Gastrocnemius medialis (tissue), 4 donors: ENCODE data around the gene HGS. TPM values are rescaled to one million over a fixed set of nuclear protein-coding genes. Genes with fewer than 3 reads are reported as not detected.

Experiments used
- ATAC-seq, 2 donors: fragments of 150-250 bp; one replicate each; pipeline ENCODE4 v1.9.1; 2016
- DNase-seq, 2 donors: peaks; one replicate each; pipeline ENCODE4 v3.0.0-alpha.2; 2019
- H3K27ac ChIP-seq, 4 donors: fragments of 200-600 bp; sonication (generic); 1 replicate in 1 of 4; 2 replicates in 3 of 4; pipeline ENCODE4 v1.5.1; 2016 to 2018; ENCODE audit warnings: mild to moderate bottlenecking in 2 of 4, moderate library complexity in 1 of 4
- H3K27me3 ChIP-seq, 3 donors: fragments of 200-600 bp; sonication (generic) in 2 of 3; 1 replicate in 1 of 3; 2 replicates in 2 of 3; pipeline versions ENCODE4 v1.5.1 to v1.6.0; 2016 to 2019; ENCODE audit warnings: mild to moderate bottlenecking in 1 of 3, moderate library complexity in 1 of 3
- H3K36me3 ChIP-seq, 2 donors: fragments of 200-600 bp; sonication (generic) in 1 of 2; one replicate each; pipeline ENCODE4 v1.5.1; 2017 to 2018
- H3K4me1 ChIP-seq, 2 donors: fragments of 200-600 bp; sonication (generic) in 1 of 2; one replicate each; pipeline ENCODE4 v1.5.1; 2016 to 2017; ENCODE audit warnings: mild to moderate bottlenecking in 2 of 2
- H3K4me3 ChIP-seq, 4 donors: fragments of 200-600 bp; sonication (generic) in 3 of 4; 1 replicate in 1 of 4; 2 replicates in 3 of 4; pipeline ENCODE4 v1.5.1; 2016 to 2019; ENCODE audit warnings: mild to moderate bottlenecking in 2 of 4
- H3K9me3 ChIP-seq, 3 donors: fragments of 200-600 bp; sonication (generic) in 2 of 3; 1 replicate in 1 of 3; 2 replicates in 2 of 3; pipeline ENCODE4 v1.5.1; 2016 to 2019
- CTCF ChIP-seq, 5 experiments: fragments of 450-650 bp in 3 of 5; fragments of 200-600 bp in 2 of 5; sonication (generic) in 2 of 5; IDR thresholded peaks in 4 of 5; conservative IDR thresholded peaks in 1 of 5; 1 replicate in 4 of 5; 2 replicates in 1 of 5; pipeline ENCODE4 v1.5.1; 2016 to 2019; ENCODE audit warnings: antibody characterized with exemption in 5 of 5, mild to moderate bottlenecking in 3 of 5, moderate library complexity in 3 of 5
- POLR2A ChIP-seq, 2 donors: fragments of 450-650 bp; IDR thresholded peaks; one replicate each; pipeline ENCODE4 v1.6.1; 2017; ENCODE audit warnings: antibody characterized with exemption in 2 of 2, mild to moderate bottlenecking in 2 of 2, moderate library complexity in 2 of 2
- in situ Hi-C, 4 donors: fragments of 200-750 bp; cut with MboI; loops; one replicate each; pipeline versions ENCODE4 v1.15.0 to v1.8.0; 2017; ENCODE audit warnings: low sequenced_read_pairs in 4 of 4
- intact Hi-C: fragments of 100-400 bp; cut with DNase I; formaldehyde crosslinking; loops from one replicate; pipeline ENCODE4 v1.15.1; 2023; ENCODE audit warnings: low total_unique reads
- total RNA-seq, 4 donors: library from RNA; depleted of rRNA; stranded (reverse); fragments of >200 nt; gene quantifications; one replicate each; pipeline versions ENCODE4 v1.1.0 to v1.2.3, GENCODE V29; 2016

The HGS gene
- total RNA-seq, 4 donors from 2014 or later, result 62.1 to 150 (median 113) TPM

- DNase-seq (no peak), ATAC-seq (no peak)
- Histone ChIP-seq H3K9me3 (no peaks in the 10 kb centered on the region), H3K4me1 (no peaks in the 10 kb centered on the region), H3K27ac (no peak overlapping the region), H3K36me3 (no peaks in the 10 kb centered on the region), H3K4me3 (no peak overlapping the region), H3K27me3 (peaks cover 31 to 38% (median 36%) of the 10 kb centered on the region in 3 donors)
- in situ Hi-C loops (no loop called here), intact Hi-C loops (no loop called here)
- TF ChIP-seq CTCF (IDR thresholded peaks at IDR 0.05 in 4 of 5, conservative IDR thresholded peaks at IDR 0.05 in 1 of 5), result no peak
- TF ChIP-seq POLR2A (IDR thresholded peaks at IDR 0.05), result no peak
Observed at GRCh38 chr17:81648707-81649085, 35.1 kb upstream of the HGS start.

GRCh38 chr17:81650951-81651350, 32.9 kb upstream of the HGS start:
- intact Hi-C loops (no loop called here), in situ Hi-C loops (no loop called here)
- Histone ChIP-seq H3K9me3 (no peaks in the 10 kb centered on the region), H3K27me3 (peaks cover 31 to 38% (median 38%) of the 10 kb centered on the region in 3 donors), H3K36me3 (no peaks in the 10 kb centered on the region), H3K27ac (no peak overlapping the region), H3K4me1 (no peaks in the 10 kb centered on the region), H3K4me3 (no peak overlapping the region)
- no peak for ATAC-seq
- TF ChIP-seq POLR2A (IDR thresholded peaks at IDR 0.05) (no peak), CTCF (IDR thresholded peaks at IDR 0.05 in 4 of 5, conservative IDR thresholded peaks at IDR 0.05 in 1 of 5) (no peak)
- no peak for DNase-seq

GRCh38 chr17:81651692-81652091, 32.1 kb upstream of the HGS start:
- Histone ChIP-seq H3K27me3 (peaks cover 31 to 38% (median 38%) of the 10 kb centered on the region in 3 donors), H3K4me3 (no peak overlapping the region), H3K9me3 (no peaks in the 10 kb centered on the region), H3K4me1 (no peaks in the 10 kb centered on the region), H3K27ac (no peak overlapping the region), H3K36me3 (no peaks in the 10 kb centered on the region)
- DNase-seq (no peak), ATAC-seq (no peak)
- intact Hi-C loops, result no loop called here
- no peak for TF ChIP-seq POLR2A (IDR thresholded peaks at IDR 0.05)
- TF ChIP-seq CTCF (IDR thresholded peaks at IDR 0.05 in 4 of 5, conservative IDR thresholded peaks at IDR 0.05 in 1 of 5), result no peak
- in situ Hi-C loops, result no loop called here

- intact Hi-C loops, result no loop called here
- Histone ChIP-seq H3K9me3 (no peaks in the 10 kb centered on the region), H3K4me3 (no peak overlapping the region), H3K27me3 (peaks cover 23 to 37% (median 31%) of the 10 kb centered on the region in 3 donors), H3K27ac (no peak overlapping the region), H3K4me1 (no peaks in the 10 kb centered on the region), H3K36me3 (no peaks in the 10 kb centered on the region)
- no peak for TF ChIP-seq CTCF (IDR thresholded peaks at IDR 0.05 in 4 of 5, conservative IDR thresholded peaks at IDR 0.05 in 1 of 5)
- no peak for TF ChIP-seq POLR2A (IDR thresholded peaks at IDR 0.05)
- DNase-seq (no peak), ATAC-seq (no peak)
- in situ Hi-C loops, result no loop called here
Observed at GRCh38 chr17:81652906-81653771, 30.7 kb upstream of the HGS start.
